LNCAP (cell line): ENCODE measurements around the gene OTUD5.

Source experiments
- TF ChIP-seq, protein P1 (sequence below): fragments of 450-650 bp; IDR thresholded peaks from 2 replicates; pipeline ENCODE4 v1.5.1; 2017; ENCODE audit warnings: mild to moderate bottlenecking

OTUD5 gene

GRCh38 chrX:48918643-48919340, 38.6 kb downstream of the OTUD5 start, which contains the start of gene PIM2:
Gene PIM2, minus strand, starts transcription at chrX:48919024. Its CDS starts 190 bp downstream, at chrX:48918834.
- TF ChIP-seq, protein P1, sequence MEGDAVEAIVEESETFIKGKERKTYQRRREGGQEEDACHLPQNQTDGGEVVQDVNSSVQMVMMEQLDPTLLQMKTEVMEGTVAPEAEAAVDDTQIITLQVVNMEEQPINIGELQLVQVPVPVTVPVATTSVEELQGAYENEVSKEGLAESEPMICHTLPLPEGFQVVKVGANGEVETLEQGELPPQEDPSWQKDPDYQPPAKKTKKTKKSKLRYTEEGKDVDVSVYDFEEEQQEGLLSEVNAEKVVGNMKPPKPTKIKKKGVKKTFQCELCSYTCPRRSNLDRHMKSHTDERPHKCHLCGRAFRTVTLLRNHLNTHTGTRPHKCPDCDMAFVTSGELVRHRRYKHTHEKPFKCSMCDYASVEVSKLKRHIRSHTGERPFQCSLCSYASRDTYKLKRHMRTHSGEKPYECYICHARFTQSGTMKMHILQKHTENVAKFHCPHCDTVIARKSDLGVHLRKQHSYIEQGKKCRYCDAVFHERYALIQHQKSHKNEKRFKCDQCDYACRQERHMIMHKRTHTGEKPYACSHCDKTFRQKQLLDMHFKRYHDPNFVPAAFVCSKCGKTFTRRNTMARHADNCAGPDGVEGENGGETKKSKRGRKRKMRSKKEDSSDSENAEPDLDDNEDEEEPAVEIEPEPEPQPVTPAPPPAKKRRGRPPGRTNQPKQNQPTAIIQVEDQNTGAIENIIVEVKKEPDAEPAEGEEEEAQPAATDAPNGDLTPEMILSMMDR = no peak

- TF ChIP-seq, protein P1 = no peak
These were observed 39.1 kb downstream of the OTUD5 start for GRCh38 chrX:48918301-48918642.

GRCh38 chrX:48917139-48918001, 40.0 kb downstream of the OTUD5 start:
- TF ChIP-seq, protein P1 = peak; percentile 90

- TF ChIP-seq, protein P1 = no peak
These were observed 42.6 kb downstream of the OTUD5 start for GRCh38 chrX:48914593-48915493.

GRCh38 chrX:48913605-48914366, 43.6 kb downstream of the OTUD5 start:
- TF ChIP-seq, protein P1 = no peak

DNA sequence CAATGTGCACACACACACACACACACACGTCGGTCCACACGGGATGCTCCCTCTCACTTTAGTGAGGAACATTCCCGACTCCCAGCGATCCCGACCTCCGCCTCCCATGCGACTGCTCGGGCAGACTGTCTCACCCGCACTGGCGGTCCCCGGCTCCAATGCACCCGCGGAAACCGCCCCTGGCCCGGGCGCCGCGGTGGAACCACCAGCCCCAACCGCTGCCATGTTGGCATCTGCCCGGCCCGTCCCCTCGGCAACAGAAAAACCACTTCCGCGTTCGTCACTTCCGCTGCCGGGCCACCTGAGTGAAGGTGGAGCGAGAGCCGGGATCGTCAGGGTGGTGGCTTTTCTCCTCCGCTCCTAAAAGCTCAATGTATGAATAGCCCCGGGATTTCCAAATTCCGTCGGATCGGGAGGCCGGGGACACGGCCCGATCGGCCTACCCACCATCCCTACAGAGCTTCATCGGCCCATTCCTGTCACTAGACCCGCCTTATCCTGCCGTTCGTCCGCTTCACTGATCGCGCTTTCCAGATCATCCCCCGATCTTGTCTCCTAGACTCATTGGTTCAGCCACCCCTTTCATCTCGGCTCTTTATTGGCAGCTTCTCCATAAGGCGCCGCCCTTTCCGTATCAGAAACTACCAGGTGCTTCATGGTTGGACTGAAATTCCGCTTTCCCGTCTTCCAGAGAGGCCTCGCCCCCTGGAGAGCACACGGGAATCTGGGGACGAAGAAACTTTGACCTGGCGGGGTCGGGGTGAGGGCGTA, 45.8 kb downstream of the OTUD5 start, which contains the start of gene SLC35A2:
Gene SLC35A2, minus strand, starts transcription at position 235 of the 771 bp plus-strand sequence. Its CDS starts 10 bp downstream, at position 225.
- TF ChIP-seq, protein P1 = no peak
